HepG2 (cell line): ENCODE data around the gene KPNB1. TPM values are rescaled to one million over a fixed set of nuclear protein-coding genes. Genes with fewer than 3 reads are reported as not detected.

Experiments used
- AGO2 ChIP-seq: fragments of 200-400 bp; formaldehyde crosslinking; optimal IDR thresholded peaks from 2 replicates; pipeline ENCODE3; 2017; ENCODE audit warnings: mild to moderate bottlenecking, low read depth, low read length, moderate library complexity
- KAT2B ChIP-seq: fragments of 150-350 bp; IDR thresholded peaks from 2 replicates; pipeline ENCODE4 v1.6.1; 2014; ENCODE audit warnings: low read depth, low read length, borderline replicate concordance
- MBNL3 ChIP-seq: fragments of 250-450 bp; sonication (Bioruptor Pico); conservative IDR thresholded peaks from 2 replicates; pipeline ENCODE4 v1.8.0; 2022; ENCODE audit warnings: mild to moderate bottlenecking, inconsistent platforms
- MIER2 ChIP-seq: IDR thresholded peaks from 2 replicates; pipeline ENCODE4 v1.6.1; 2016; ENCODE audit warnings: missing biosample characterization, missing genetic modification reagents
- NKX3-1 ChIP-seq: sonication (generic); formaldehyde crosslinking; IDR thresholded peaks from 2 replicates; pipeline ENCODE4 v1.5.0; 2020; ENCODE audit warnings: missing genetic modification reagents
- NPAS2 ChIP-seq: sonication (generic); formaldehyde crosslinking; IDR thresholded peaks from 2 replicates; pipeline ENCODE4 v1.8.0; 2022; ENCODE audit warnings: mild to moderate bottlenecking, missing genetic modification reagents, borderline replicate concordance
- SAFB2 ChIP-seq: sonication (generic); formaldehyde crosslinking; IDR thresholded peaks from 2 replicates; pipeline ENCODE4 v1.5.1; 2020; ENCODE audit warnings: missing genetic modification reagents, low read depth, mild to moderate bottlenecking, borderline replicate concordance
- SMC3 ChIP-seq: IDR thresholded peaks from 2 replicates; pipeline ENCODE4 v1.6.1; 2011; ENCODE audit warnings: low read length, improper control_type of control experiment
- SOX13 ChIP-seq, 3 experiments: fragments of 450-650 bp in 1 of 3; sonication (generic) in 1 of 3; formaldehyde crosslinking in 1 of 3; IDR thresholded peaks in 2 of 3; conservative IDR thresholded peaks in 1 of 3; 2 replicates each; pipeline versions ENCODE4 v1.5.0 to v1.6.1; 2016 to 2020; ENCODE audit warnings: antibody characterized with exemption in 1 of 3, mild to moderate bottlenecking in 1 of 3, missing compliant biosample characterization in 1 of 3, missing genetic modification reagents in 1 of 3, moderate library complexity in 1 of 3
- STAG1 ChIP-seq: sonication (generic); formaldehyde crosslinking; IDR thresholded peaks from 2 replicates; pipeline ENCODE4 v1.4.0; 2020; ENCODE audit warnings: missing genetic modification reagents
- THAP9 ChIP-seq: sonication (generic); formaldehyde crosslinking; IDR thresholded peaks from 2 replicates; pipeline ENCODE4; 2020; ENCODE audit warnings: missing genetic modification reagents, mild to moderate bottlenecking, borderline replicate concordance
- USF2 ChIP-seq, 2 experiments: sonication (generic) in 1 of 2; formaldehyde crosslinking in 1 of 2; IDR thresholded peaks; 2 replicates each; pipeline versions ENCODE4 v1.5.1 to v1.6.1; 2011 to 2020; ENCODE audit warnings: borderline replicate concordance in 1 of 2, low read depth in 1 of 2, low read length in 1 of 2, mild to moderate bottlenecking in 1 of 2, missing genetic modification reagents in 1 of 2, moderate library complexity in 1 of 2
- ZBTB37 ChIP-seq: sonication (generic); formaldehyde crosslinking; IDR thresholded peaks from 2 replicates; pipeline ENCODE4 v1.4.0; 2020; ENCODE audit warnings: mild to moderate bottlenecking, missing genetic modification reagents
- ZNF264 ChIP-seq: sonication (generic); formaldehyde crosslinking; IDR thresholded peaks from 2 replicates; pipeline ENCODE4 v1.4.0; 2020; ENCODE audit warnings: missing genetic modification reagents
- ZNF354B ChIP-seq: sonication (generic); formaldehyde crosslinking; IDR thresholded peaks from 2 replicates; pipeline ENCODE4 v1.8.0; 2022; ENCODE audit warnings: mild to moderate bottlenecking, missing genetic modification reagents
- ZNF431 ChIP-seq: sonication (generic); formaldehyde crosslinking; IDR thresholded peaks from 2 replicates; pipeline ENCODE4 v1.9.0; 2022; ENCODE audit warnings: missing genetic modification reagents, low read depth, mild to moderate bottlenecking, borderline replicate concordance
- ZNF546 ChIP-seq: sonication (generic); formaldehyde crosslinking; conservative IDR thresholded peaks from 2 replicates; pipeline ENCODE4 v1.8.1; 2023; ENCODE audit warnings: mild to moderate bottlenecking, missing genetic modification reagents
- polyA plus RNA-seq, 8 experiments: library from polyadenylated mRNA; depleted of rRNA in 3 of 8; stranded (reverse) in 7 of 8; unstranded in 1 of 8; fragments of >200 nt; fragmentation: Illumina TruSeq in 4 of 8; extraction: Trizol in 4 of 8; gene quantifications; 2 replicates each; pipeline versions ENCODE4 v1.2.1 to v1.2.3, GENCODE V29; 2011 to 2016; ENCODE audit warnings: low read depth in 4 of 8, missing spikeins in 1 of 8, mixed read lengths in 1 of 8; ENCODE audit not compliant: insufficient read depth in 1 of 8
- total RNA-seq, 5 experiments: library from RNA; depleted of rRNA; stranded (reverse); fragments of >200 nt; fragmentation: Illumina TruSeq; extraction: Trizol; gene quantifications; 2 replicates each; pipeline ENCODE4 v1.2.3, GENCODE V29; 2016; ENCODE audit warnings: low read depth in 1 of 5
- TF ChIP-seq, protein P1 (sequence below): sonication (generic); formaldehyde crosslinking; conservative IDR thresholded peaks from 2 replicates; pipeline ENCODE4 v1.4.0; 2020; ENCODE audit warnings: missing genetic modification reagents

Gene KPNB1
- total and polyA plus RNA-seq, 2 of the 13 experiments (the other 11 are each of a cell fraction or from before 2014, with no cell fraction given): 164 to 424 TPM

DNA sequence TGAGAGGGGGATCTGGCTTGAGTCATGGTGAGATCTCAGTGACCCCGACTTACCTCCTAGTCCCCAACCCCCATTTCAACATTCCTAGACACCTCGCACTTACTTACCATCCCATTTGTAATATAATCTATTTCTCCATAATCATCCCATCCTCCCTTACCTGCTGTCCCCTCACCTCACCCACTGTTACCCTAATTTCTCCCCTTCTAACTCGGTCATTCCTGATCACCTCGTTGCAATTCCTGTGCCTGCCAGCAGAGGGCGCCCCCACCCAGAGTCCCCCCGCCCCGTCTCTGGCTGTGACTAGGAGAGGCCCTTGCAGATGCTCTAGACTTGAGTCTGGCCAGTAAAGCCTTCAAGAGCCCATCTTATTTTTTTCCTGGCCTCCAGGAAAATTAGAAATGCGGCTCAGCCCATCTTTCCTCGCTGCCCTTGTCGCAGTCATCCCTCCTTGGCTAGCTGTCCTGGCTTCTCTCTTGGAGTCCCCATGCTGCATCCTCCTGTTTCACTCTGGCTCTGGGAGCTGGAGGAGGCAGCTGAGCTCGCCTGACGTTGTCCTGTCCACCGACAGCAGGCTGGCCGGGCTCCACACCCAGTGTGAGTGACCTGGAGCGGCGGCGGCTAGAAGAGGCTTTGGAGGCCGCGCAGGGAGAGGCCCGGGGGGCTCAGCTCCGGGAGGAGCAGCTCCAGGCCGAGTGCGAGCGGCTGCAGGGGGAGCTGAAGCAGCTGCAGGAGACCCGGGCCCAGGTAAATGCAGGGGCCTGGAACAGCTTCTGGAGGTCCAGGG lies 49.2 kb downstream of the KPNB1 start (continued):
- TF ChIP-seq KAT2B (no peak), MIER2 (CRISPR knock-in tag) (no peak), NKX3-1 (CRISPR knock-in tag) (no peak), ZBTB37 (CRISPR knock-in tag) (no peak), SAFB2 (CRISPR knock-in tag) (no peak), SOX13 (IDR thresholded peaks at IDR 0.05) (no peak), SOX13 (CRISPR knock-in tag; conservative IDR thresholded peaks at IDR 0.05 in 1 of 2, IDR thresholded peaks at IDR 0.05 in 1 of 2) (no peak), NPAS2 (CRISPR knock-in tag) (no peak), ZNF546 (CRISPR knock-in tag) (no peak), MBNL3 (CRISPR knock-in tag) (no peak), THAP9 (CRISPR knock-in tag) (peak; percentile 28; the same call in 1 of the 2 replicates), STAG1 (CRISPR knock-in tag) (peak; percentile 46), ZNF354B (no peak), ZNF431 (no peak), AGO2 (peak; percentile 27), SMC3 (peak; percentile 58), USF2 (IDR thresholded peaks at IDR 0.05; ENCODE audit: low read depth, low read length) (no peak), USF2 (CRISPR knock-in tag; IDR thresholded peaks at IDR 0.05; ENCODE audit: borderline replicate concordance) (no peak), ZNF264 (CRISPR knock-in tag) (no peak)
- TF ChIP-seq, protein P1, sequence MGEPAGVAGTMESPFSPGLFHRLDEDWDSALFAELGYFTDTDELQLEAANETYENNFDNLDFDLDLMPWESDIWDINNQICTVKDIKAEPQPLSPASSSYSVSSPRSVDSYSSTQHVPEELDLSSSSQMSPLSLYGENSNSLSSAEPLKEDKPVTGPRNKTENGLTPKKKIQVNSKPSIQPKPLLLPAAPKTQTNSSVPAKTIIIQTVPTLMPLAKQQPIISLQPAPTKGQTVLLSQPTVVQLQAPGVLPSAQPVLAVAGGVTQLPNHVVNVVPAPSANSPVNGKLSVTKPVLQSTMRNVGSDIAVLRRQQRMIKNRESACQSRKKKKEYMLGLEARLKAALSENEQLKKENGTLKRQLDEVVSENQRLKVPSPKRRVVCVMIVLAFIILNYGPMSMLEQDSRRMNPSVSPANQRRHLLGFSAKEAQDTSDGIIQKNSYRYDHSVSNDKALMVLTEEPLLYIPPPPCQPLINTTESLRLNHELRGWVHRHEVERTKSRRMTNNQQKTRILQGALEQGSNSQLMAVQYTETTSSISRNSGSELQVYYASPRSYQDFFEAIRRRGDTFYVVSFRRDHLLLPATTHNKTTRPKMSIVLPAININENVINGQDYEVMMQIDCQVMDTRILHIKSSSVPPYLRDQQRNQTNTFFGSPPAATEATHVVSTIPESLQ (CRISPR knock-in tag): no peak
